Skeletal muscle tissue (tissue), 4 donors: ENCODE measurements around the gene FBXW7. TPM values are rescaled to one million over a fixed set of nuclear protein-coding genes. Genes with fewer than 3 reads are reported as not detected.

Experiments used
- H3K27ac ChIP-seq: one replicate; pipeline ENCODE4 v1.7.0; 2013; ENCODE audit warnings: mild to moderate bottlenecking, low read depth, low read length, inconsistent platforms
- H3K27me3 ChIP-seq, 3 donors: one replicate each; pipeline ENCODE4 v1.7.0; 2013; ENCODE audit warnings: low read length in 3 of 3; ENCODE audit not compliant: control insufficient read depth in 3 of 3, insufficient read depth in 3 of 3
- H3K36me3 ChIP-seq, 3 donors: one replicate each; pipeline ENCODE4 v1.7.0; 2013; ENCODE audit warnings: low read length in 3 of 3; ENCODE audit not compliant: control insufficient read depth in 3 of 3, insufficient read depth in 3 of 3
- H3K4me1 ChIP-seq, 3 donors: one replicate each; pipeline ENCODE4 v1.7.0; 2013; ENCODE audit warnings: low read length in 3 of 3, mild to moderate bottlenecking in 3 of 3; ENCODE audit not compliant: control insufficient read depth in 3 of 3, insufficient read depth in 3 of 3
- H3K4me3 ChIP-seq, 3 donors: one replicate each; pipeline ENCODE4 v1.7.0; 2013; ENCODE audit warnings: low read length in 3 of 3
- H3K9ac ChIP-seq, 3 donors: one replicate each; pipeline ENCODE4 v1.7.0; 2013; ENCODE audit warnings: low read length in 3 of 3, mild to moderate bottlenecking in 3 of 3, moderate library complexity in 2 of 3, low read depth in 1 of 3
- H3K9me3 ChIP-seq, 3 donors: one replicate each; pipeline ENCODE4 v1.7.0; 2013; ENCODE audit warnings: low read length in 3 of 3; ENCODE audit not compliant: control insufficient read depth in 3 of 3
- total RNA-seq: library from RNA; depleted of rRNA; stranded (reverse); fragments of >200 nt; gene quantifications from one replicate; pipeline ENCODE4 v1.2.3, GENCODE V29; 2014
- donor health status: Osteomylitis.

FBXW7 gene
- total RNA-seq, 1 donor from 2014 or later = 102 TPM

- Histone ChIP-seq H3K9ac (no peak overlapping the region), H3K9me3 (no peaks in the 10 kb centered on the region), H3K27ac (peak overlapping the region; percentile 12), H3K27me3 (no peaks in the 10 kb centered on the region), H3K4me1 (peaks cover 0 to 11% (median 5%) of the 10 kb centered on the region in 3 donors), H3K36me3 (peaks cover 3 to 6% (median 6%) of the 10 kb centered on the region in 3 donors), H3K4me3 (no peak overlapping the region)
Observed at GRCh38 chr4:152340818-152341217, 195.1 kb downstream of the FBXW7 start.

- H3K4me3 ChIP-seq = no peak overlapping the region
- no peak overlapping the region for H3K9ac ChIP-seq
- H3K9me3 ChIP-seq = no peaks in the 10 kb centered on the region
- no peaks in the 10 kb centered on the region for H3K27me3 ChIP-seq
- H3K4me1 ChIP-seq = peaks cover 0 to 11% (median 5%) of the 10 kb centered on the region in 3 donors
- H3K27ac ChIP-seq = no peak overlapping the region
- H3K36me3 ChIP-seq = peaks cover 3 to 11% (median 6%) of the 10 kb centered on the region in 3 donors
Observed at GRCh38 chr4:152339576-152339975, 196.3 kb downstream of the FBXW7 start.

GRCh38 chr4:152334931-152335330 lies 201.0 kb downstream of the FBXW7 start:
- Histone ChIP-seq H3K9ac (no peak overlapping the region), H3K9me3 (no peaks in the 10 kb centered on the region), H3K27ac (no peak overlapping the region), H3K4me1 (no peaks in the 10 kb centered on the region), H3K36me3 (peaks cover 3 to 31% (median 13%) of the 10 kb centered on the region in 3 donors), H3K27me3 (no peaks in the 10 kb centered on the region), H3K4me3 (no peak overlapping the region)

GRCh38 chr4:152331042-152331441 lies 204.8 kb downstream of the FBXW7 start:
- H3K4me1 ChIP-seq = no peaks in the 10 kb centered on the region
- H3K9ac ChIP-seq = no peak overlapping the region
- H3K4me3 ChIP-seq = no peak overlapping the region
- H3K27ac ChIP-seq = no peak overlapping the region
- H3K9me3 ChIP-seq = no peaks in the 10 kb centered on the region
- peaks cover 8 to 43% (median 25%) of the 10 kb centered on the region in 3 donors for H3K36me3 ChIP-seq
- no peaks in the 10 kb centered on the region for H3K27me3 ChIP-seq

GRCh38 chr4:152328582-152328981 lies 207.3 kb downstream of the FBXW7 start:
- H3K9ac ChIP-seq = no peak overlapping the region
- no peak overlapping the region for H3K27ac ChIP-seq
- peaks cover 10 to 48% (median 34%) of the 10 kb centered on the region in 3 donors for H3K36me3 ChIP-seq
- no peaks in the 10 kb centered on the region for H3K9me3 ChIP-seq
- H3K4me1 ChIP-seq = no peaks in the 10 kb centered on the region
- H3K4me3 ChIP-seq = no peak overlapping the region
- no peaks in the 10 kb centered on the region for H3K27me3 ChIP-seq

- peaks cover 10 to 54% (median 41%) of the 10 kb centered on the region in 3 donors for H3K36me3 ChIP-seq
- no peak overlapping the region for H3K9ac ChIP-seq
- no peaks in the 10 kb centered on the region for H3K27me3 ChIP-seq
- no peaks in the 10 kb centered on the region for H3K9me3 ChIP-seq
- no peaks in the 10 kb centered on the region for H3K4me1 ChIP-seq
- H3K4me3 ChIP-seq = no peak overlapping the region
- no peak overlapping the region for H3K27ac ChIP-seq
Observed at GRCh38 chr4:152327606-152328453, 208.1 kb downstream of the FBXW7 start.

- Histone ChIP-seq H3K9ac (no peak overlapping the region), H3K27me3 (no peaks in the 10 kb centered on the region), H3K4me1 (no peaks in the 10 kb centered on the region), H3K27ac (no peak overlapping the region), H3K9me3 (no peaks in the 10 kb centered on the region), H3K36me3 (peaks cover 10 to 47% (median 43%) of the 10 kb centered on the region in 3 donors), H3K4me3 (no peak overlapping the region)
Observed at GRCh38 chr4:152325831-152326230, 210.1 kb downstream of the FBXW7 start.

- no peaks in the 10 kb centered on the region for H3K4me1 ChIP-seq
- H3K9ac ChIP-seq = no peak overlapping the region
- H3K27me3 ChIP-seq = no peaks in the 10 kb centered on the region
- no peak overlapping the region for H3K27ac ChIP-seq
- no peak overlapping the region for H3K4me3 ChIP-seq
- H3K36me3 ChIP-seq = peaks cover 4 to 37% (median 35%) of the 10 kb centered on the region in 3 donors
- no peaks in the 10 kb centered on the region for H3K9me3 ChIP-seq
Observed at GRCh38 chr4:152323221-152323620, 212.7 kb downstream of the FBXW7 start.

GRCh38 chr4:152322656-152323055 lies 213.2 kb downstream of the FBXW7 start:
- no peaks in the 10 kb centered on the region for H3K9me3 ChIP-seq
- H3K27ac ChIP-seq = no peak overlapping the region
- H3K27me3 ChIP-seq = no peaks in the 10 kb centered on the region
- no peak overlapping the region for H3K4me3 ChIP-seq
- H3K9ac ChIP-seq = no peak overlapping the region
- H3K36me3 ChIP-seq = peaks cover 2 to 32% (median 29%) of the 10 kb centered on the region in 3 donors
- no peaks in the 10 kb centered on the region for H3K4me1 ChIP-seq

GRCh38 chr4:152321923-152322322 lies 214.0 kb downstream of the FBXW7 start:
- Histone ChIP-seq H3K27me3 (no peaks in the 10 kb centered on the region), H3K27ac (no peak overlapping the region), H3K9me3 (no peaks in the 10 kb centered on the region), H3K4me3 (no peak overlapping the region), H3K36me3 (peaks cover 2 to 28% (median 23%) of the 10 kb centered on the region in 3 donors), H3K4me1 (peaks cover 0 to 6% (median 4%) of the 10 kb centered on the region in 3 donors), H3K9ac (no peak overlapping the region)
